OCI-LY7 (cell line): ENCODE data around the gene TMEM154. TPM values are rescaled to one million over a fixed set of nuclear protein-coding genes. Genes with fewer than 3 reads are reported as not detected.

Source experiments
- total RNA-seq, 2 experiments: library from RNA; depleted of rRNA in 1 of 2; stranded (reverse); fragments of >200 nt in 1 of 2; shearing (Covaris generic) in 1 of 2; gene quantifications; 2 replicates each; pipeline ENCODE4 v1.2.3, GENCODE V29; 2014 to 2022

The TMEM154 gene
- total RNA-seq, 2 experiments from 2014 or later: 17.6 to 59.6 TPM

Other genes starting within 250 kb of the TMEM154 start
- 58.8 and 97.7 TPM in 2 replicates for gene FBXW7, start 143.9 kb downstream of the TMEM154 start, total RNA-seq (2014; rRNA removed; shearing (Covaris generic))
- gene FBXW7, start 143.9 kb downstream of the TMEM154 start, total RNA-seq (2022): 97.3 and 102 TPM in 2 replicates
- gene TIGD4, start 99.7 kb upstream of the TMEM154 start, total RNA-seq (2014; rRNA removed; shearing (Covaris generic)): 1.1 and 1.5 TPM in 2 replicates
- gene TIGD4, start 99.7 kb upstream of the TMEM154 start, total RNA-seq (2022): 1.0 and 1.2 TPM in 2 replicates
- gene ARFIP1, start 100.0 kb upstream of the TMEM154 start, total RNA-seq (2014; rRNA removed; shearing (Covaris generic)): 24.8 and 29.3 TPM in 2 replicates
- 19.0 and 27.0 TPM in 2 replicates for gene ARFIP1, start 100.0 kb upstream of the TMEM154 start, total RNA-seq (2022)